Endothelial cell of umbilical vein (primary cell): ENCODE measurements around the gene NPLOC4. TPM values are rescaled to one million over a fixed set of nuclear protein-coding genes. Genes with fewer than 3 reads are reported as not detected.

Experiments used
- BruUV-seq: library from RNA; stranded (reverse); fragments of 400-500 nt; replicated peaks from 2 replicates; lab custom pipeline; 2021; lab: Mats Ljungman, UMichigan
- CTCF ChIA-PET: fragments of 300-600, 350-600 bp; sonication (Branson Sonifier 250); formaldehyde crosslinking; loops from one replicate; lab custom pipeline; 2021; ENCODE audit warnings: antibody characterized with exemption, inconsistent platforms; lab: Charles Lee
- POLR2A ChIA-PET: fragments of 300-600, 350-600 bp; sonication (Branson Sonifier 250); formaldehyde crosslinking; loops from one replicate; lab custom pipeline; 2021; ENCODE audit warnings: antibody characterized with exemption, inconsistent platforms; lab: Charles Lee
- DNase-seq: peaks from one replicate; pipeline ENCODE4 v3.0.0-alpha.2; 2011; ENCODE audit warnings: low read depth, low spot score
- FAIRE-seq: peaks from 2 replicates; lab custom pipeline; 2011; peaks lifted over from hg19 to GRCh38; lab: Jason Lieb, UNC
- H2AFZ ChIP-seq: 2 replicates; pipeline ENCODE4 v1.6.0; 2012; ENCODE audit warnings: low read depth, low read length, control low read depth, inconsistent platforms
- H3K27ac ChIP-seq: 2 replicates; pipeline ENCODE4 v1.5.1; 2011; ENCODE audit warnings: low read depth, mild to moderate bottlenecking, control low read depth, low read length, moderate library complexity; ENCODE audit not compliant: insufficient read depth
- H3K27me3 ChIP-seq, 2 experiments: 2 replicates each; pipeline versions ENCODE4 v1.6.0 to v1.6.1; 2011; ENCODE audit warnings: low read length in 2 of 2, mixed read lengths in 1 of 2; ENCODE audit not compliant: control insufficient read depth in 2 of 2, insufficient read depth in 2 of 2
- H3K36me3 ChIP-seq, 2 experiments: 2 replicates in 1 of 2; 3 replicates in 1 of 2; pipeline ENCODE4 v1.5.1; 2011; ENCODE audit warnings: low read length in 2 of 2, mild to moderate bottlenecking in 1 of 2, moderate library complexity in 1 of 2; ENCODE audit not compliant: control insufficient read depth in 2 of 2, insufficient read depth in 2 of 2; ENCODE audit errors: extremely low read depth in 1 of 2
- H3K4me1 ChIP-seq: 3 replicates; pipeline ENCODE4 v1.5.1; 2011; ENCODE audit warnings: mild to moderate bottlenecking, low read length; ENCODE audit not compliant: control insufficient read depth, insufficient read depth; ENCODE audit errors: extremely low read depth
- H3K4me2 ChIP-seq: 2 replicates; pipeline ENCODE4 v1.6.1; 2011; ENCODE audit warnings: low read length, control low read depth, mixed read lengths; ENCODE audit not compliant: insufficient read depth
- H3K4me3 ChIP-seq, 3 experiments: fragments of 200-600 bp in 1 of 3; sonication (generic), shearing (Covaris generic) in 1 of 3; replicated peaks in 1 of 3; 2 replicates each; pipeline ENCODE4 v1.5.1; 2011 to 2016; ENCODE audit warnings: control low read depth in 3 of 3, low read length in 3 of 3, mild to moderate bottlenecking in 2 of 3, inconsistent platforms in 1 of 3, low read depth in 1 of 3, moderate library complexity in 1 of 3; ENCODE audit not compliant: insufficient read depth in 1 of 3
- H3K79me2 ChIP-seq: 2 replicates; pipeline ENCODE4 v1.6.0; 2012; ENCODE audit warnings: low read length, inconsistent platforms; ENCODE audit not compliant: control insufficient read depth, insufficient read depth
- H3K9ac ChIP-seq: replicated peaks from 2 replicates; pipeline ENCODE3; 2011; ENCODE audit warnings: low read length, control low read depth; ENCODE audit not compliant: insufficient read depth; ENCODE audit errors: extremely low read depth
- H3K9me1 ChIP-seq: replicated peaks from 3 replicates; pipeline ENCODE4 v1.6.0; 2011; ENCODE audit warnings: mild to moderate bottlenecking, low read length; ENCODE audit not compliant: control insufficient read depth, insufficient read depth; ENCODE audit errors: extremely low read depth
- H3K9me3 ChIP-seq: replicated peaks from 2 replicates; pipeline ENCODE4 v1.5.1; 2012; ENCODE audit warnings: low read length, inconsistent platforms; ENCODE audit not compliant: control insufficient read depth, insufficient read depth
- H4K20me1 ChIP-seq: replicated peaks from 2 replicates; pipeline ENCODE3; 2011; ENCODE audit warnings: mild to moderate bottlenecking, low read length; ENCODE audit not compliant: control insufficient read depth, insufficient read depth; ENCODE audit errors: extremely low read depth
- CTCF ChIP-seq, 2 donors: IDR thresholded peaks; 1 replicate in 1 of 2; 2 replicates in 1 of 2; pipeline ENCODE4 v1.5.1; 2011; ENCODE audit warnings: low read length in 2 of 2, mild to moderate bottlenecking in 2 of 2, moderate library complexity in 2 of 2, control low read depth in 1 of 2, inconsistent platforms in 1 of 2, low read depth in 1 of 2; ENCODE audit not compliant: insufficient read depth in 1 of 2; ENCODE audit errors: extremely low read depth in 1 of 2
- EZH2 ChIP-seq: IDR thresholded peaks from 2 replicates; pipeline ENCODE4 v1.6.1; 2012; ENCODE audit warnings: borderline replicate concordance, low read depth, mild to moderate bottlenecking, moderate library complexity, low read length, inconsistent platforms; ENCODE audit not compliant: severe bottlenecking
- FOS ChIP-seq: IDR thresholded peaks from 2 replicates; pipeline ENCODE4 v1.6.1; 2011; ENCODE audit warnings: mild to moderate bottlenecking, low read length, moderate library complexity, borderline replicate concordance; ENCODE audit not compliant: insufficient read depth
- GATA2 ChIP-seq: IDR thresholded peaks from 2 replicates; pipeline ENCODE4 v1.7.0; 2011; ENCODE audit warnings: low read depth, mild to moderate bottlenecking, moderate library complexity, mixed read lengths, low read length; ENCODE audit not compliant: insufficient read length, insufficient read depth
- JUN ChIP-seq: IDR thresholded peaks from 2 replicates; pipeline ENCODE4 v1.6.1; 2011; ENCODE audit warnings: borderline replicate concordance, low read depth; ENCODE audit not compliant: insufficient read length, insufficient read depth
- MAX ChIP-seq: IDR thresholded peaks from 2 replicates; pipeline ENCODE4 v1.6.1; 2011; ENCODE audit not compliant: insufficient read depth, insufficient read length
- MYC ChIP-seq: IDR thresholded peaks from one replicate; pipeline ENCODE4 v1.6.1; 2011; ENCODE audit warnings: mild to moderate bottlenecking, low read depth, low read length
- POLR2A ChIP-seq: IDR thresholded peaks from 2 replicates; pipeline ENCODE4 v1.6.1; 2012; ENCODE audit warnings: low read depth, mild to moderate bottlenecking, control low read depth, low read length
- POLR2AphosphoS5 ChIP-seq: IDR thresholded peaks from 2 replicates; pipeline ENCODE4 v1.6.1; 2012; ENCODE audit warnings: low read depth, mild to moderate bottlenecking, control low read depth, low read length, moderate library complexity; ENCODE audit not compliant: insufficient read depth
- dilution Hi-C: fragments of 300-500 bp; cut with MboI; formaldehyde crosslinking; loops from one replicate; pipeline ENCODE4 v1.15.0; 2019; ENCODE audit warnings: low sequenced_read_pairs; ENCODE audit not compliant: extremely low pct_ligation_motif_present
- intact Hi-C: fragments of 100-400 bp; cut with micrococcal nuclease; formaldehyde crosslinking; loops from one replicate; pipeline ENCODE4 v1.10.0; 2022
- polyA plus RNA-seq, 4 experiments: library from polyadenylated mRNA; depleted of rRNA in 3 of 4; stranded (reverse) in 3 of 4; unstranded in 1 of 4; fragments of >200 nt; gene quantifications; 2 replicates each; pipeline versions ENCODE4 v1.2.1 to v1.2.3, GENCODE V29; 2011 to 2012; ENCODE audit warnings: missing spikeins in 1 of 4
- total RNA-seq: library from RNA; stranded (reverse); gene quantifications from 2 replicates; pipeline ENCODE4 v1.2.3, GENCODE V29; 2021

Gene NPLOC4
- total and polyA plus RNA-seq, 2 donors (not counting 3 experiments of a cell fraction or from before 2014, with no cell fraction given): 150 to 175 TPM

- peak within 1 kb of the TSS; percentile 87 for H3K9ac ChIP-seq
- TF ChIP-seq POLR2AphosphoS5 (peak; percentile 75), EZH2 (no peak), FOS (peak; percentile 87), MAX (peak; percentile 2), CTCF (IDR thresholded peaks at IDR 0.05; ENCODE audit: extremely low read depth in 1 of 2, insufficient read depth in 1 of 2, low read depth in 1 of 2, low read length in 2 of 2) (no peak), GATA2 (no peak), MYC (peak; percentile 60), JUN (no peak), POLR2A (peak; percentile 71)
- H3K27me3 ChIP-seq: no peaks in the 10 kb centered on the region
- peak within 1 kb of the TSS; percentile 50 for H3K27ac ChIP-seq
- intact Hi-C loops (loop anchor here (1.0 to 2.0 kb wide), 3 partner anchors 18 to 27 kb away; partner anchors contain the start of genes CCDC137, MRPL12 and OXLD1), dilution Hi-C loops (no loop called here)
- CTCF ChIA-PET: interaction anchor here (3.0 kb wide), 1 partner anchor 18 kb away, joined by 19 read pairs; the partner anchor contains the start of gene MRPL12
- no peaks in the 10 kb centered on the region for H3K9me3 ChIP-seq
- H3K4me1 ChIP-seq: peaks cover 16% of the 10 kb centered on the region
- peak within 1 kb of the TSS; percentile 46 to 93 (median 66) for H3K4me3 ChIP-seq
- POLR2A ChIA-PET: interaction anchor here (1.0 kb wide), 3 partner anchors 10 to 19 kb away, joined by 3 to 4 read pairs (median 3); partner anchors contain the start of genes CCDC137, MRPL12 and OXLD1
- BruUV-seq: TSS peak; percentile 4
- no peaks in the 10 kb centered on the region for H3K9me1 ChIP-seq
- peak within 1 kb of the TSS; percentile 39 for H2AFZ ChIP-seq
- FAIRE-seq: peak; percentile 99
- H3K4me2 ChIP-seq: peak within 1 kb of the TSS; percentile 48
- H3K36me3 ChIP-seq: peaks cover 9 to 34% of the 10 kb centered on the region in 2 experiments
- peaks cover 66% of the 10 kb centered on the region for H3K79me2 ChIP-seq
- no peaks in the 10 kb centered on the region for H4K20me1 ChIP-seq
- peak; percentile 100 for DNase-seq
Observed at GRCh38 chr17:81683584-81684441, 46.9 kb upstream of the NPLOC4 start, which contains the start of the genes ARL16 and HGS. TSS of gene ARL16 (minus strand) at chr17:81683797. CDS start at chr17:81683753, 44 bp downstream. TSS of gene HGS (plus strand) at chr17:81684011. CDS start at chr17:81684067, 56 bp downstream.
